HG03139 (cell line): ENCODE data around the gene EHMT1.
"Not testable (repeated sequence)": the region's sequence is repeated elsewhere in the genome, so short reads cannot be mapped to it uniquely, and the experiment has no call there.

ENCODE experiments used
- ATAC-seq: cut with Tn5 transposase; IDR thresholded peaks from one replicate; pipeline ENCODE4 v1.9.1; 2021; ENCODE audit not compliant: unreplicated experiment

The EHMT1 gene

GRCh38 chr9:137880160-137880975 lies 261.6 kb downstream of the EHMT1 start:
- no peak for ATAC-seq

- no peak for ATAC-seq
Measured at GRCh38 chr9:137880976-137881530, 262.2 kb downstream of the EHMT1 start.

GRCh38 chr9:137881591-137882505 lies 263.0 kb downstream of the EHMT1 start:
- ATAC-seq: no peak

- ATAC-seq: no peak
Measured at GRCh38 chr9:137882506-137882821, 263.7 kb downstream of the EHMT1 start.

GRCh38 chr9:137883977-137884376 lies 265.2 kb downstream of the EHMT1 start:
- not testable (repeated sequence) for ATAC-seq

- ATAC-seq: not testable (repeated sequence)
Measured at GRCh38 chr9:137884547-137884946, 265.7 kb downstream of the EHMT1 start.

- ATAC-seq: not testable (repeated sequence)
Measured at GRCh38 chr9:137885121-137885520, 266.3 kb downstream of the EHMT1 start.
